HG03097 (cell line): Measurements from ENCODE around the gene ABITRAM.
"Not testable (repeated sequence)": the region's sequence is repeated elsewhere in the genome, so short reads cannot be mapped to it uniquely, and the experiment has no call there.

ENCODE experiments used
- ATAC-seq: cut with Tn5 transposase; IDR thresholded peaks from one replicate; pipeline ENCODE4 v1.9.1; 2021; ENCODE audit not compliant: unreplicated experiment, low FRiP score

The ABITRAM gene, protein sequence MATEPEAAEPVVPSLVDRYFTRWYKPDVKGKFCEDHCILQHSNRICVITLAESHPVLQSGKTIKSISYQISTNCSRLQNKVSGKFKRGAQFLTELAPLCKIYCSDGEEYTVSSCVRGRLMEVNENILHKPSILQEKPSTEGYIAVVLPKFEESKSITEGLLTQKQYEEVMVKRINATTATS

DNA sequence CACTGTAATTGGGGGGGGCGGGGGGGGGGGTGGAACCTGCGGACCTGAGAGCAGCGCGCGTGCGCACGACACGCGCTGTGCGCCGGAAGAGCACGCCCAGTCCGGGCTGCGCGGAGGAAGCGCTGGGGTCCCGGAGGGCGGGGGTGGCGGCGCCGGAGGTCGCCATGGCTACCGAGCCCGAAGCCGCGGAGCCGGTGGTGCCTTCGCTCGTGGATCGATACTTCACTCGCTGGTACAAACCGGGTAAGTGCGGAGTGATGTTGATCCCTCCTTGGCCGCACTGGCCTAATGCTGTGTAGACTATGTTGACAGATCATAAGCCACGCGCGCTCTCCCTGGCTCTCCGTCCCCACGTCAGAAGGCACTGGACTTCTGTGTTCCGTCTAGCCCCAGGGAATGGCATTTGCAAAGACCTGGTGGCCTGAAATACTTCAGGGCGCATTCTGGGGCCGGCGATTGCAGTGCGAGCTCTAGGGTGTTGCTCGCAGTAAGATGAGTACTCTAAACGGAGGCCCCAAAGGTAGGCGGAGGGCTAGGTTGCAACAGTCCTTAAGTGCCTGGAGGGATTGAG is at the start of gene ABITRAM:
ABITRAM (plus strand) TSS at position 78 of the 571 bp plus-strand sequence; CDS start at position 165, 87 bp downstream.
- peak; percentile 63 for ATAC-seq

DNA sequence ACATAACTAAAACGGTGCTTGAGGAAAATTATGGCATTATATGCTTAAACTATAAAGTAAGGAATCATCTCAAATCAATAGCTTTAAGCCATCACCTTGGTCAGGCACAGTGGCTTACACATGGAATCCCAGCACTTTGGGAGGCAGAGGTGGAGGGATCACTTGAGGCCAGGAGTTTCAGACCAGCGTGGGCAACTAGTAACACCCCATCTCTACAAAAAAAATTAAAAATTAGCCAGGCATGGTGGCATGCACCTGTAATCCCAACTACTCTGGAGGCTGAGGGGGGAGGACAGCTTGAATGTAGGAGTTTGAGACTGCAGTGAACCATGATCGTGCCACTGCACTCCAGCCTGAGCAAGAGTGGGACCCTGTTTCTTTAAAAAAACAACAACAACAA is 49.5 kb upstream of the ABITRAM start:
- ATAC-seq, result no peak

DNA sequence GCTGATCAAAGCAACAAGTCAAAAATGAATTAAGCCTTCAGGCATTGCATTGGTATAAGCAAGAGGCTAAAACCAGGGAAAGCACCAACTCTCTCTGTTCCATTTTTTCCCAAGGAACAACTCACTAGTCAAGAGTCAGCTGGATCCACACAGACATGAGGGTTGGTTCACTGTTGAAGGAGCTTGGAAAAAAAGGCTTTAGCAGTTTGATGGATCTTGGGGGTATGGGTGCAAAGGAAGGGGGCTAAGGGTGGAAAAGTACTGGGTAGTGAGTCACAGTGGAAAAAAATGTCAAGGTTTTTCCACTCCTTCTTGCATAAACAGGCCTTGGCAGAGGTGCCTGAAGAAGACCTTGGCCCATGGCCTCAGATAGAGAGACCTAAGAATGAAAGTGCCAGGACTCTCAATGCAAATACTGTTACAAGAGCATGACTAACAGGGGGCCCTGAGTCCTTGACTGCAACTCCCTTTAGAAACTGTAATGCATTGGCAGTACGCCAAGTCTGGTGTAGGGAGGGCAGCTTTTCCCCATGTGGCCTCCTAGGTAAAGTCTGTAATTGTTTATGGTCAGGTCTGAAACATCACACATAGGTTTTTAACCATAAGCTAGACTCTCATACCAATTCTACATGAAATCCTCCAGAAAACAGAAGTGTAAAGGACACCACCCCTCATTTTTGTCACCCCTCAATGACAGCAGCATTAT is 48.4 kb upstream of the ABITRAM start:
- ATAC-seq, result peak; percentile 91

DNA sequence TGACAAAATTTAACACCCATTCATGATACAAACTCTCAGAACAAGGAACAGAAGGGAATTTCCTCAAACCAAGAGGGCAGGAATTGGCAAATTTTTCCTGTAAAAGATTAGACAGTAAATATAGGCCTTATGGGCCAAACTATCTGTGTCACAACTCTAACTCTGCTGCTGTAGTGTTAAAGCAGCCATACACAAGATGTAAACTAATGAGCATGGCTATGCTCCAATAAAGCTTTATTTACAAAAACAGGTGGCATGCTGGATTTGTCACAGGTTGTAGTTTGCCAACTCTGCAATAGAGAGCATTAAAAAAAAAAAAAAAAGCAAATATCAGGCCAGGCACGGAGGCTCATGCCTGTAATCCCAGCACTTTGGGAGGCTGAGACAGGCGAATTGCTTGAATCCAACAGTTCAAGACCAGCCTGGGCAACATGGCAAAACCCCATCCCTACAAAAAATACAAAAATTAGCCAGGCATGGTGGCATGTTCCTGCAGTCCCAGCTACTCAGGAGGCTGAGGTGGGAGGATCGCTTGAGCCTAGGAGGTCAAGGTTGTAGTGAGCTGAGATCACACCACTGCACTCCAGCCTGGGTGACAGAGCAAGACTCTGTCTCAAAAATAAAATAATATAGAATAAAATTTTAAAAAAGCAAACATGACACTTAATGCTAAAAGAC is 47.5 kb upstream of the ABITRAM start:
- not testable (repeated sequence) for ATAC-seq

DNA sequence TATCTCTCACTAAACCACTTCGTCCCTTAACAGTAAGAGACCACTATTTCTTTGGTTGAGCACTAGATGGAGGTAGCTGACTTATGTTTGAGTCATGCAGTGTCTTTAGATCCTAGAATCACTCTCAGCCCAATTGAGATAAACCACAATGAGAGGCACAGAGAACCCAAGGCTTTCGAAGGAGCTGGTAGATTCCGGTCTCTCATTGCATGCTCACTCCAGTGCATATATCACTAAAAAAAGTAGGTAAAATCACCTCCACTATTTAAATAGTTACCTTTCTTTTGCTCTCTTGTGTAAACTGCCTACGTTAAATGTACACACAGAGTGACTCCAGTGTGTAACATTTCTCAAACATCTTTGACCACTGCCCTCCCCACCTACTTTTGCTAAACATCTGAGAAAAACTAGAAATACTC is 44.5 kb upstream of the ABITRAM start:
- ATAC-seq, result no peak

DNA sequence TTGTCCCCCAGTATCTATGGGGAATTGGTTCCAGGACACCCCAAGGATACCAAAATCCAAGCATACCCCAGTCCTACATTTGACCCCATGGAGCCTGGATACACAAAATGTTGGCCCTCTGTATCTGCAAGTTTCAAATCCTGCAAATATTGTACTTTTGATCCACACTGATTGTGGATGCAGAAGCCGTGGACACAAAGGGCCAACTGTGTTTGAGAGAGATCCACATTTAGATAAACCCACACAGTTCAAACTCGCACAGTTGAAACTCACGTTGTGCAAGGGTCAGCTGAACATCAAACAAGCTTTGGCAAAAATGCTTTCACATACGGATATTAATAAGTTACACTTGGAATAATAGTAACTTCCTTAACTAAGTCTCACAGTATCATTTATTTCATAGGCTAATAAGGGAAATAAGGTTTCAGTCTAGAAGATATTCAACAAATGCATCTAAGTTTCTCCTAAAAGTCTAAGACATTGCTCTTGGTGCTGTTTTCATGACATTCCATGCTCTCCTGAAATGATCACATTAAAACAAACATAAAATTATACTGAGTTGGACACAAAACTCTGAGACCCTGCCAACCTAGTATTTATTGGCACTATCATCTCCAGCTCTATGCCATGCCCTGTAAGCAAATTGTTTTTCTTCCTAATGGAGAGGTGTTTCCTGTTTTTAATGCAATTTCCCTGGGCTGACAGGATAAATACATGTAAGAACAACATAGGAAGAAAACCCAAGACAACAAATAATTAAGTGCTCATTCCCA is 39.8 kb upstream of the ABITRAM start:
- ATAC-seq, result no peak

DNA sequence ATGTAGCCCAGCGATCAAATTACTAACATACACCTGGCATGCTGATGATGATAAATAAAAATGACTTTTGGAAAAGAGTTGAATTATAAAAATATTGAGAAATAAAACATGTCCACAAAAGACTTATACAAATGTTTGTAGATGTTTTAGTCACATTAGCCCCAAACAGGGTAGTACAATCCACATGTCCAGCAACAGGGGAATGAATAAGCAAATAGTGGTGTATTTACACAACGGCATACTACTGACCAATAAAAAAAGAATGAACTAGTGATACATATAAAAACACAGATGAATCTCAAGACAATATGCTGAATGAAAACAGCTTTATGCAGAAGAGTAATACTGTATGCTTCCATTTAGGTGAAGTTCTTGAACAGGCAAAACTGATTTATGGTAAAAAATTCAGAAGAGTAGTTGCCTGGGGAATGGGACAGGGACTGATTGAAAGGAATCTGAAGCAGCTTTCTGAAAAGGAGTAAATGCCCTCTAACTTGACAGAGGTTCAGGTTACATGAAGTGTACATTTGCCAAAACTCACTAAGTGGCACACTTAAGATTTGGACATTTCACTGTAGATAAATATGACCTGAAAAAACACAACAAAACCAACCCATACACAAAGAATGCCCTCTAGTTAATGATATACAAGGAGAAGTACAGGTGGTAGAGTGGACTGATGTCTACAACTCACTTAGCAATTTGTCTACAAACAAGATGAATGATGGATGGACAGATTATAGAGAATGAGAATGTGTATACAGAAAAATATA is 36.7 kb upstream of the ABITRAM start:
- ATAC-seq, result no peak

DNA sequence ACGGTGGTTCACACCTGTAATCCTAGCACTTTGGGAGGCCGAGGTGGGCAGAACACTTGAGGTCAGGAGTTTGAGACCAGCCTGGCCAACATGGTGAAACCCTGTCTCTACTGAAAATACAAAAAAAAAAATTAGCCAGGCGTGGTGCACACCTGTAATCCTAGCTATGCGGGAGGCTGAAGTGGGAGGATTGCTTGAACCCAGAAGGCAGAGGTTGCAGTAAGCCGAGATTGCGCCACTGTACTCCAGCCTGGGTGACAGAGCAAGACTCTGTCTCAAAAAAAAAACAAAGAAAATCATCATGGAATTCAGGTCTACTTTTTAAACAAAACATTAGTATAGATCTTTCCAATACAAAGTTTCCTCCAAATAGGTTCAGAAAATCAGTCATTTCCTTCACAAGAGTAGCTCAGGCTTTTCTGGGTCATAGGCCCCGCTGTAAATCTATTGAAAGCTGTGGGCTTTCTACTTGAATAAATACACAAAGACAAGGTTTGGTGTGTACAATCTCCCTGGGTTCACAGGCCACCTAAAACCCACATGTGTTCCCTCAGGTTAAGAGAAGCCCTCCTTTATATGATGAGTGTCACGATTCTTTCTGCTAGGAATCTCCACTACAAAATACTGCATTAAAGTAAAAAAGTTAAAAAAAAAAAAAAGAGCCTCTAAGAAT is 35.0 kb upstream of the ABITRAM start:
- ATAC-seq, result not testable (repeated sequence)

DNA sequence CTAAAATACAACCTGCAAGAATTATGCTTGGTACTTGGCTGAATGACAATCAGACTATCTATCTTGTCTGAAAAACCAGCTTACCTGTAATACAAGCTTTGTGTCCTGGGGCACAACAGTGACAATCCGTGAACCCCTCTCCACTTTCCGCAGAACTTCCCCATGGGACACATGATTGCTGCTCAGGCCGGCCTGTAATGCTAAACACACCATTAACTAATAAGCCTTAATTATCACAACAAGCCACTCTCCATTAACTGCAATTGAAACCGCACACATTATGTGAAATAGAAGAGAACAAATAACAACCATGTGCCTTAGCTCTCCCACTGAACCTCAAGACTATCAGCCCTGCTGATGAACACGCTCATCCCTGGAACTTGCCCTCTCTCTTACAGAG is 34.0 kb upstream of the ABITRAM start:
- ATAC-seq, result no peak

DNA sequence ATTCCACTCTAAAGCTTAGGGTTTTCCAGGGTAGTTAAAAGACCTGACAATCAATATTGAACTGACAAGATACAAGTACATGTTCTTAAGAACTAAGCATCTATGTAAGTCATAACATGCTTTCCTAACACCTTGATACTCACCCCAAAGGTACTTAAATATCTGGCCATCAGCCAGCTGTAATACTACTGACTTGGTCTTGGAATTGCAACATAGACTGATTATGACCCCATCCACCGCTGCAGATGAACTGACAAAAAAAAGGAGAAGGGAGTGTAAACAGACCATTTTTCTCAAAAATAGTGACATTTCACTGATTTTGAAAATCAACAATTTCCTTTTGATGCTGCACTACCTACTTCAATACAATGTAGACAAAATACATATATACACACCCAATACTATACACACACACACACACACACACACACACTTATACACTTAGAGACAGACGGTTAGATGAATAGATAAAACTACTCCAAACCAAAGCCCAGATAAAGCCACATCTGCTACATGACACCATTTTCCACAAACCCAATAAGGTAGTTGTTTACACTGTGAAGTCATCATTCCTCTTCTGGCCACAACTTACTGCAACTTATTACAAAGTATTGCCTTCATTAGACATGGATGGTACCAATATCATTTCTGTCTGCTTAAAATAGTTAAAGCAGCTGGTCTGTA is 30.6 kb upstream of the ABITRAM start:
- no peak for ATAC-seq

DNA sequence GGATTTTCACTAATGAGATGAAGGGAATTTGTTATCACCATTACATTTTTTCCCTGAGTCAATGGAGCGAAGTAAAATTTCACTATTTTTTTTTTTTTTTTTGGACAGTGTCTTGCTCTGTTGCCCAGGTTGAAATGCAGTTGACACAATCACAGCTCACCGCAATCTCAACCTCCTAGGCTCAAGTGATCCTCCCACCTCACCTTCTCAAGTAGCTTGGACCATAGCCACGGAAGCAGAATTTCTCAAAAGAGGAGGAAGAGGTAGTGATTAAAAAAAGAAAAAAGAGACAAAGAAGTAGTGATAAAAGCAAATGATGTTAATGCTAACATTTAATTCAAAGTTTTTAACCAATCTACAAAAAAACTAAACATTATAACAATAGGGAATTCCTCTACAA is 30.0 kb upstream of the ABITRAM start:
- no peak for ATAC-seq

DNA sequence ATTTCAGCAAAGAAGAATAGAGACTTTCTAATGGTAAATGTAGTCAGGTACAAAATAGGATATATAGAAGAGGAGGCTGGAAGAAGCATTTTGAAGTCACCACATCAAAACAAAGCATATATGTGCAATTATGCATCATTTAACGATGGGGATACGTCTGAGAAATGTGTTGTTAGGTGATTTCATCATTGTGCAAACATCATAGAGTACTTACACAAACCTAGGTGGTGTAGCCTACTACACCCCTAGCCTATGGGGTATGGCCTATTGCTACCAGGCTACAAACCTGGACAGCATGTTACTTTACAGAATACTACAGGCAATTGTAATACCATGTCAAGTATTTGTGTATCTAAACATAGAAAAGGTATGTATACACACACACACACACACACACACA is 28.7 kb upstream of the ABITRAM start:
- no peak for ATAC-seq

DNA sequence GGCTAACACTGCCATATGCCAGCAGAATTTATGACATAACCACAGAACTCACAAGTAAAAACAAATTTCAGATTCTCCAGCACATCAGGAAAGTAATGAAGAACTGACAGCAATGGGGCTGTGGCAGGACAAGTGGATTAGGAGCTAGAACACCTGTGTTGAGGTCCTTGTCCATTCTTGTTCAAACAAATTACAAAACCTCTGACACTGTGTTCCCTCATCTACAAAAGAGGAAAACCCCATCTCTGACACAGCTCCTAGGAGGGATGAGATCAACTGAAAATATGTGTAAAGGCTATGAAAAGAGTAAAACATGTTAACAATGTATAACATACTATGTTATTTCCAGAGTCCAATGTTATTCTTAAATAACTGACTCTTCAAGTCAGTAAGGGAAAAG is 23.8 kb upstream of the ABITRAM start:
- ATAC-seq, result no peak

DNA sequence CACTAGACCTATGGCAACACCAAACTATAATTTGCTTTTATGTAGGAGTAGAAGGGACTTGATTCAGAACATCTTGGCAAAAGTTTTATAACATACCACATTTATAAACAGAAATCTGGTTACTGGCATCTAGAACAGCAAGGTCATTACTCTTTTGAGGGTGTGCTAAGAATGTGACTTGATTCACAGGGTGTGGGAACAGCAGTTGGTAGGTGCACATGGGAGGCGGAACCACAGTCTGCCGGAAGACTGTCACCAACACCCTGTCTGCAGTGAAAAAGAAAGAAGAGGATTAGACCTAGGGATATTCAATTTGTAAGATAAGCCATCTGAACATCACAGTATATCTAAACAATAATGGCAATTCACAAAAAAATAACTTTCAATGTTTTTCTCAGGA is 23.3 kb upstream of the ABITRAM start:
- ATAC-seq, result no peak

DNA sequence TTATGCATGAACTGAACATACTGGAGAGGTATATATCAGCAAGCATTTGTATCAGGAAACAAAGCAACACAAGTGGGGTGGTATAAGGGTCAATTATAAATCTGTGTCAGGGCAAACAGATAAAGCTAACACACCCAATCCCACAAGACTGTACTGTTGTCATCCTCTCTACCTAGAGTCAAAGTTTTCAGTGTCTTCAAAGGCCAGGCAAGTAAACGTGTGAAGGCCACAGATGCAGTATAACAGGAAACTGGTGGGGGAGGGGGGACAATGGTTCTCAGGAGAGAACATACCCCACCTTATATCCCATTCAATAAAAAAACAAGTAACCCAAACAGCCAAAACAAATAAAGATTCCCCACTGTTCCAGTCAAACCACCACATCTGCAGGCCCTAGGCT is 22.4 kb upstream of the ABITRAM start:
- no peak for ATAC-seq

DNA sequence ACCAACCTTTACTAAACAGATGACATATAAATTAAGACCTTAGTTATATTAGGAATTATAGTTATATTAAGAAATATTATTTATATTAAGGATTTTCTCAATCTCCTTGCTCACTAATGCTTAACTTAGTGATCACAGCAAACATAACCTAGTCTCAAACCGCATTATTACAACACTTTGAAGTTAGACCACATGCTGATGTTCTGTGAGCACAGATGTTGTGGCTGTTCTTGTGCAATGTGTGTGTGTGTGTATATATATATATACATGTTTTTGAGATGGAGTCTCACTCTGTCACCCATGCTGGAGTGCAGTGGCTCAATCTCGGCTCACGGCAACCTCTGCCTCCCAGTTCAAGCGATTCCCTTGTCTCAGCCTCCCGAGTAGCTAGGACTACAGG is 20.8 kb upstream of the ABITRAM start:
- ATAC-seq, result no peak

DNA sequence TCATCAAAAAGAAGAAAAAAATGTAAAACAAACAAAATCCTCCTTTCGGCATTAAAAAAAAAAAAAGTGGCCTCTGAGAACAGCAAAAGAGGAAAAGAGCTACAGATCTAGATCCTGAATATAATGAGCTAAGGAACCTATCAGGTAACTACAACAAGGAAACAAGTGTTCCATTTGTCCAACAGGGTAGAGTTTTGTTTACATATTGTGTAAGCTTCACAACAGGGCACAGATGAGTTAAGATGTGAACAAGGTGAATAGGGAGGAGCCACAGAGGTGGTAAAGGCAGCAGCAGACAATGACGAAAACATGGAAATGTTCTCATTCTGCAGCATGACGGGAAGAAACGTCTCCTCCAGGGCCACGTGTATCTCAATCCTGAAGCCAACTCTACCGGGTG is 14.7 kb upstream of the ABITRAM start:
- ATAC-seq, result no peak

DNA sequence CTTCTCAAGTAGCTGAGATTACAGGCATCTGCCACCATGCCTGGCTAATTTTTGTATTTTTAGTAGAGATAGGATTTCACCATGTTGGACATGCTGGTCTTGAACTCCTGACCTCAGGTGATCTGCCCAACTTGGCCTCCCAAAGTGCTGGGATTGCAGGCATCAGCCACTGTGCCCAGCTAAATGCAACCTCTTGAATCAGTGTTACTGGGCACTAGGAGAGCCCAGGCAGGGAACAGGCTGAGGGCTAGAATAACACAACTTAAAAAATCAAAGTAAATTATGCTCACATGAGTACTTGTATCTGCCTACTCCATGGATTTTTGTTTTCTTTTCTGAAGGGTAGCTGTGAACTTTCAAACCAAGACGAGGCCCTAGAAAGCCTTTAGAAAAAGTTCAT is 13.8 kb upstream of the ABITRAM start:
- ATAC-seq, result not testable (repeated sequence)

DNA sequence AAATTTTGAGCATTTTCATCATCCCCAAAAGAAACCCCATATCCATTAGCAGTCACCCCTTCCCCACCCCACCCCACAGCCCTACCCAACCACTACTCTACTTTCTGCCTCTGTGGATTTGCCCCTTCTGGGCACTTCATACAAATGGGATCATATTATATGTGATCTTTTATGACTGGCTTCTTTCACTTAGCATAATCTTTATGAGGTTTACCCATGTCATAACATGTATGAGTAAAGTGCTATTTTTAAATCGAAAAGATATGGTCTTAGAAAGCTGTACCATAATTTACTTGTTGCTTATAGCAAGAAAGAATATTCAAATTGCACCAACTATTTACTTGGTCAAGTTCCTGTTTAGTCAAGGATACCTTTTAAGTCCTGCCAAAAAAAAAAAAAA is 13.0 kb upstream of the ABITRAM start:
- no peak for ATAC-seq
